H9 (cell line): Measurements from ENCODE around the gene CCDC194. TPM values are rescaled to one million over a fixed set of nuclear protein-coding genes. Genes with fewer than 3 reads are reported as not detected.
A peak's percentile ranks its signal among the peaks of the same experiment; 100 is the strongest.

ENCODE experiments used
- DNase-seq: peaks from one replicate; pipeline ENCODE4 v3.0.0-alpha.2; 2017
- H2AFZ ChIP-seq: one replicate; pipeline ENCODE4 v1.6.1; 2013; ENCODE audit warnings: mild to moderate bottlenecking, low read length, control low read depth, moderate library complexity
- H2AK5ac ChIP-seq: 2 replicates; pipeline ENCODE4 v1.6.1; 2013; ENCODE audit warnings: low read length, control low read depth, mixed read lengths; ENCODE audit not compliant: insufficient read length
- H2BK120ac ChIP-seq: one replicate; pipeline ENCODE4 v1.6.1; 2013; ENCODE audit warnings: low read depth, mild to moderate bottlenecking, low read length, control low read depth, inconsistent platforms; ENCODE audit not compliant: poor library complexity, severe bottlenecking
- H2BK12ac ChIP-seq: 2 replicates; pipeline ENCODE4 v1.6.1; 2013; ENCODE audit warnings: low read length, control low read depth, mixed read lengths, low read depth; ENCODE audit not compliant: insufficient read length
- H2BK15ac ChIP-seq: 2 replicates; pipeline ENCODE4 v1.6.1; 2013; ENCODE audit warnings: low read depth, low read length, control low read depth
- H2BK20ac ChIP-seq: one replicate; pipeline ENCODE4 v1.6.1; 2013; ENCODE audit warnings: low read depth, mild to moderate bottlenecking, low read length, control low read depth, inconsistent platforms; ENCODE audit not compliant: poor library complexity, severe bottlenecking
- H2BK5ac ChIP-seq: 2 replicates; pipeline ENCODE4 v1.6.1; 2013; ENCODE audit warnings: low read length, control low read depth, mixed read lengths; ENCODE audit not compliant: insufficient read length
- H3K14ac ChIP-seq: 2 replicates; pipeline ENCODE4 v1.6.1; 2013; ENCODE audit warnings: low read length, control low read depth; ENCODE audit not compliant: insufficient read depth
- H3K18ac ChIP-seq: 2 replicates; pipeline ENCODE4 v1.6.1; 2013; ENCODE audit warnings: low read depth, mild to moderate bottlenecking, mixed read lengths, low read length, control low read depth; ENCODE audit not compliant: insufficient read length
- H3K23ac ChIP-seq: 2 replicates; pipeline ENCODE4 v1.6.1; 2013; ENCODE audit warnings: low read length, control low read depth, mixed read lengths, low read depth; ENCODE audit not compliant: insufficient read length
- H3K23me2 ChIP-seq: 2 replicates; pipeline ENCODE4 v1.6.1; 2013; ENCODE audit warnings: low read depth, mild to moderate bottlenecking, mixed read lengths, low read length, control low read depth; ENCODE audit not compliant: insufficient read length, poor library complexity, severe bottlenecking
- H3K27ac ChIP-seq: 2 replicates; pipeline ENCODE4 v1.5.1; 2013; ENCODE audit warnings: low read length, control low read depth, mixed read lengths, low read depth; ENCODE audit not compliant: insufficient read length
- H3K27me3 ChIP-seq: 2 replicates; pipeline ENCODE4 v1.6.1; 2013; ENCODE audit warnings: low read length, control low read depth, inconsistent platforms; ENCODE audit not compliant: insufficient read depth
- H3K4ac ChIP-seq: 2 replicates; pipeline ENCODE4 v1.6.1; 2013; ENCODE audit warnings: low read depth, mild to moderate bottlenecking, control low read depth, inconsistent platforms, low read length, moderate library complexity
- H3K4me1 ChIP-seq: 2 replicates; pipeline ENCODE4 v1.6.1; 2013; ENCODE audit warnings: low read length, control low read depth, inconsistent platforms; ENCODE audit not compliant: insufficient read depth
- H3K4me2 ChIP-seq: 2 replicates; pipeline ENCODE4 v1.6.1; 2013; ENCODE audit warnings: low read length, control low read depth, mixed read lengths; ENCODE audit not compliant: insufficient read length, insufficient read depth
- H3K56ac ChIP-seq: 2 replicates; pipeline ENCODE4 v1.6.1; 2013; ENCODE audit warnings: low read depth, mild to moderate bottlenecking, mixed read lengths, low read length, control low read depth; ENCODE audit not compliant: insufficient read length
- H3K79me1 ChIP-seq: 2 replicates; pipeline ENCODE4 v1.6.1; 2013; ENCODE audit warnings: low read depth, mild to moderate bottlenecking, moderate library complexity, low read length, control low read depth, inconsistent platforms; ENCODE audit not compliant: insufficient read depth, poor library complexity, severe bottlenecking
- H3K79me2 ChIP-seq: 2 replicates; pipeline ENCODE4 v1.6.1; 2013; ENCODE audit warnings: low read length, control low read depth, inconsistent platforms; ENCODE audit not compliant: insufficient read depth
- H3K9ac ChIP-seq: 2 replicates; pipeline ENCODE4 v1.6.1; 2013; ENCODE audit warnings: low read length, control low read depth, mixed read lengths; ENCODE audit not compliant: insufficient read length; ENCODE audit errors: extremely low read depth
- H3K9me3 ChIP-seq: one replicate; pipeline ENCODE4 v1.6.1; 2013; ENCODE audit warnings: low read depth, low read length, inconsistent platforms; ENCODE audit not compliant: control insufficient read depth
- H3T11ph ChIP-seq: one replicate; pipeline ENCODE4 v1.6.1; 2013; ENCODE audit warnings: mild to moderate bottlenecking, low read length, control low read depth, inconsistent platforms
- H4K20me1 ChIP-seq: one replicate; pipeline ENCODE4 v1.6.1; 2013; ENCODE audit not compliant: control insufficient read depth, insufficient read length, insufficient read depth
- H4K5ac ChIP-seq: 2 replicates; pipeline ENCODE4 v1.6.1; 2013; ENCODE audit warnings: low read depth, mild to moderate bottlenecking, mixed read lengths, low read length, control low read depth; ENCODE audit not compliant: insufficient read length
- H4K8ac ChIP-seq: replicated peaks from 2 replicates; pipeline ENCODE4 v1.6.1; 2013; ENCODE audit warnings: low read length, control low read depth, mixed read lengths, low read depth; ENCODE audit not compliant: insufficient read length
- H4K91ac ChIP-seq: 2 replicates; pipeline ENCODE4 v1.6.1; 2013; ENCODE audit warnings: low read depth, mild to moderate bottlenecking, moderate library complexity, mixed read lengths, low read length, control low read depth; ENCODE audit not compliant: insufficient read length
- H3K27ac Mint-ChIP-seq, 3 experiments: 2 replicates in 2 of 3; 3 replicates in 1 of 3; pipeline ENCODE4 v1.8.0; 2020 to 2021; ENCODE audit warnings: mixed read lengths in 3 of 3, mild to moderate bottlenecking in 1 of 3, moderate library complexity in 1 of 3
- H3K27me3 Mint-ChIP-seq: 2 replicates; pipeline ENCODE4 v1.8.0; 2021; ENCODE audit warnings: low read depth, mild to moderate bottlenecking, moderate library complexity, mixed read lengths
- H3K36me3 Mint-ChIP-seq, 3 experiments: 2 replicates in 2 of 3; 3 replicates in 1 of 3; pipeline ENCODE4 v1.8.0; 2020 to 2021; ENCODE audit warnings: low read depth in 3 of 3, mixed read lengths in 3 of 3; ENCODE audit not compliant: insufficient read depth in 1 of 3
- H3K4me1 Mint-ChIP-seq, 2 experiments: 2 replicates each; pipeline ENCODE4 v1.8.0; 2020; ENCODE audit warnings: mixed read lengths in 2 of 2
- H3K4me3 Mint-ChIP-seq, 2 experiments: 2 replicates in 1 of 2; 3 replicates in 1 of 2; pipeline ENCODE4 v1.8.0; 2020 to 2021; ENCODE audit warnings: mild to moderate bottlenecking in 2 of 2, mixed read lengths in 2 of 2, moderate library complexity in 1 of 2
- H3K9me3 Mint-ChIP-seq, 2 experiments: 2 replicates in 1 of 2; 3 replicates in 1 of 2; pipeline ENCODE4 v1.8.0; 2020; ENCODE audit warnings: mild to moderate bottlenecking in 2 of 2, mixed read lengths in 2 of 2, moderate library complexity in 1 of 2
- CTCF ChIP-seq: fragments of 200-600 bp; sonication (generic); conservative IDR thresholded peaks from 3 replicates; pipeline ENCODE4 v1.8.0; 2021; ENCODE audit warnings: antibody characterized with exemption, mild to moderate bottlenecking
- WGBS: extraction: QIAGEN DNeasy Blood & Tissue Kit; methylation state at CpG from one replicate; pipeline ENCODE4 v1.1.7; 2013; ENCODE audit warnings: missing lambda C conversion rate, low lambda C conversion rate, mixed read lengths; ENCODE audit not compliant: insufficient read length; ENCODE audit errors: extremely low coverage; 5-methylcytosine and 5-hydroxymethylcytosine counted together
- total RNA-seq: library from RNA; stranded (reverse); gene quantifications from 2 replicates; pipeline ENCODE4 v1.2.1, GENCODE V29; 2021

Gene CCDC194
- total RNA-seq, 1 experiment from 2014 or later, result 0.68 TPM

- Mint-ChIP-seq H3K4me1 (peaks cover 6 to 7% of the 10 kb centered on the region in 2 experiments), H3K9me3 (no peaks in the 10 kb centered on the region; a peak in 1 of 5 replicates), H3K27ac (peak overlapping the region in 2 of 3 experiments; percentile 23 to 35; a peak in 1 of 7 replicates), H3K36me3 (no peaks in the 10 kb centered on the region), H3K27me3 (peaks cover 5% of the 10 kb centered on the region), H3K4me3 (no peak overlapping the region)
- Histone ChIP-seq H4K20me1 (no peaks in the 10 kb centered on the region), H3K14ac (no peak overlapping the region), H3K9me3 (no peaks in the 10 kb centered on the region), H2BK20ac (no peak overlapping the region), H3K18ac (no peak overlapping the region), H3K9ac (no peak overlapping the region), H3K23ac (no peak overlapping the region), H2BK12ac (no peak overlapping the region), H3K27ac (no peak overlapping the region), H3K79me1 (no peaks in the 10 kb centered on the region), H2BK5ac (no peak overlapping the region), H3K4ac (no peak overlapping the region), H3K27me3 (no peaks in the 10 kb centered on the region), H2AK5ac (no peak overlapping the region), H3T11ph (no peak overlapping the region), H3K23me2 (no peaks in the 10 kb centered on the region), H4K91ac (no peak overlapping the region), H2AFZ (no peak overlapping the region), H3K79me2 (no peaks in the 10 kb centered on the region), H3K56ac (no peak overlapping the region), H3K4me1 (no peaks in the 10 kb centered on the region), H4K8ac (no peak overlapping the region), H4K5ac (no peak overlapping the region), H2BK15ac (no peak overlapping the region), H3K4me2 (no peak overlapping the region), H2BK120ac (no peak overlapping the region)
- no peak for TF ChIP-seq CTCF
- no peak for DNase-seq
- no CpG with 5 or more reads among the region's 11 CpGs for WGBS
Observed at GRCh38 chr19:17357724-17358123, 36.3 kb downstream of the CCDC194 start.
